Measurements from ENCODE around the gene RASSF9.

Gene RASSF9

DNA sequence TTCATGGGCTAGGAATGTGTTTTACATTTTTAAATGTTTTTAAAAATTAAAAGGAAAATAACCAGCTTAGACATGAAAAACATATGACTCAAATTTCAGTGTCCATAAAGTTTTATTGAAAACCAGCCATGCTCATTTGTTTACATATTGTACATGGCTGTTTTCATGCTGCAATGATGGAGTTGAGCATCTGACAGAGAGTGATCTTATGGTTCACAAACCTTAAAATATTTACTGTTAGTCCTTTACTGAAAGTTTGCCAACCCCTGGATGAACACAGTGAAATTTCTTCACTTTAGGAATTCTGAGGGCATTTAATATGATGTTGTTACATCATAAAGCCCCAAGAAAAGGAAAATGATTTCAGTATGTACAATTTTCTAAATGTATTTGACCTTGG is 16.1 kb downstream of the RASSF9 start:
- DNase-seq = no peak

- no peak for DNase-seq
Observed at GRCh38 chr12:85814741-85815140, 21.5 kb downstream of the RASSF9 start.

DNA sequence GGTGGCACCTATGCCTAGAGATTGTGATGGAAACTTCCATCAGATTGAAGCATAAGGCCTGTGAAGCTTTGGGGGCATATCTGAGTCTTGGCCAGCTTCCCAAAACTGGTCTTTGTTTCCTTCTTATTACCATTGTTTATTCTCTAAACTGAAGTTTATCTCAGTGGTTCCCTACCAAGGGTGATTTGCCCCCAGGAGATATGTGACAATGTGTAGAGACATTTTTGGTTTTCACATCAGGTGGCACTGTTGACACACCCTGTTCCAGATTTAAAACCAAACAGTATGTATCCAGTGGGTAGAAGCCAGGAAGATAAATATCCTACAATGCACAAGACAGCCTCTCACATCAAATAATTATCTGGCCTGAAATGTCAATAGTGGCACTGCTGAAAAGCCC is 22.1 kb downstream of the RASSF9 start:
- DNase-seq = no peak

DNA sequence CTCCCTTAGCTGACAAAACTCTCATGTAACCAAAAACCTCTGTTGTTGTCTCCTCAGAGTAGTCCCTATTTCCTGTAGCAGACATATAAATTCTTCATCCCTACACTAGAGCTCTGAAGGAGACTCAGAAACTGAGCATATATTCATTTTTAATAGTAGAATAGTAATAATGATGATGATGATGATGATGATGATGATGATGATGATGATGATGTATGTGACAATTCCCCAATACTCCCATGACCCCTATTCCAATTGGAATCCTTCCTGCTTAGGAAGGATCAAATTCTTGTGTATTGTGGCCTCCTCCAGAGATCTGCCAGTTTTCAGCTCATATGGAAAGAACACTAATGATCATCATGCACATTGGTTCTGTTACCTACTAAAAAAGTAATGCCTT is 26.7 kb downstream of the RASSF9 start:
- no peak for DNase-seq

DNA sequence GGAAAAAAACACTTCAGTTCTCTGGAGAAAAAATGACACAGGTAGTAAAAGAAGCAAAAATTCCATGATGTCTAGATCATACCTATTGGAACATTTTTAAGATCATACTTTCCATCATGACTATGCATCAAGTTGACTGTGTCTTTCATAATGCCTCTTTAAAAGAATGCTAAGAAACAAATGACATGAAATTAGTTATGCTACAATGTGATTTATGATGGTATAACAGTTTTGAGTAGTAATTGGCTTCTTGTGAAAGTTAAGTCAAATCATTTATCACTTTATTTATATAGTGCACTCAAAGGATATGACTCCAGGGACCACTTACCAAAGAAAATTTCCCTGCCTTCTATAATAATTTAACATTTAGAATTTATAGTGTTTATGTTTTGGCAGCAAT is 28.5 kb downstream of the RASSF9 start:
- no peak for DNase-seq

DNA sequence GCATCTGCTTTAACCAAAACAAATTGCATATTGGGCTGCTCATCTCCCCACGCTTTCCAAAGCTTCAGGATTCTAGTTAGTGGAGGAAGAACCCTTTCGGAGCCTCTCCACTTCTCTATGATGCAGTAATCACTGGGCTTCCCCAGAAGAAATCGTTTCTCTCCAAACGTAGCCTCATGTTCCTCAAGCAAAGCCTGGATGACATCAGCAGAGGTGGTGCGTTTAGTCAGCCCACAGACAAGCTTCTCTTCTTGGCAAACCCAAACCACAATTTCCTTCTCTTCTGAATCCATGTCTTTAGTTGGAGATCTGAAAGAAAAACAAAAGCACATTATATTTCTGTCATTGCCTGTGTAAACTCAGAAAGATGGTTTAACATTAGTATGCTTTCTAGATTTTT is 30.6 kb downstream of the RASSF9 start:
- DNase-seq = no peak

GRCh38 chr12:85804663-85805062 is 31.5 kb downstream of the RASSF9 start:
- no peak for DNase-seq

GRCh38 chr12:85803923-85804322 is 32.3 kb downstream of the RASSF9 start:
- DNase-seq = no peak

DNA sequence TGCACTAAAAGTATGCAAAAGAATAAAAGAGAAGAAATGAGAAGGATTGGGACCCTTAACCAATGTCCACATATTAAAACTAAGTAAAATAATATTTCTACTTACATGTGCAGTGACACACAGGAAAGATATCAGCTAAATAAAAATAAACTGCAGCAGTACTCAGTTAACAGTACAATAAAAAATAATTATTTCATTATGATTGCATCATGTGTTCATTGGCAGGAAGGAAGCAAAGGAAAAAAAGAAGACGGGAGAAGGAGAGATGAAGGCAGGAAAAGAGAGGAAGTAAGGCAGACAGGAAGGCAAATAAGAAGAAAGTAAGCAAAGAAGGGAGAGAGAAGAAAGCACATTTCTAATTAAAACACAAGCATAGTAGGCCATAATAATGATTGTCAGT is 33.0 kb downstream of the RASSF9 start:
- no peak for DNase-seq

DNA sequence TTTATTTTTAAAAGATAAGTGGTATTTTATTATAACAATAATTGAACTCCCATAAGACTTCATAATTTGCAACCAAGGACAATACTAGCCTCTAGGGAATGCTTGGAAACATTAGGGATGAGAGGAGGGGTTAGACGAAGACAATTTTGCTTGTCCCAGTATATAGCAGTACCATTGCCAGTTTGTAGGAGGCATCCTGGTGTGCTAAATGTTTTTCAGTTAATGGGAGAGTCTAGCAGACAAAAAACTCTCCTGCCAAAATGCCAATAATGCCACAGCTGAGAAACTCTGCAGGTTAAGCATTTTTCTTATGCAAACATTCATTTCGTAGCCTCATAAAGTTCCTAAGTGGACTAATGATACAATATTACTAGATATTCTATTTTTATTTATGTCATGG is 38.1 kb downstream of the RASSF9 start:
- DNase-seq = no peak

- no peak for DNase-seq
Observed at GRCh38 chr12:85796001-85796400, 40.2 kb downstream of the RASSF9 start.

- no peak for DNase-seq
Observed at GRCh38 chr12:85794531-85794930, 41.7 kb downstream of the RASSF9 start.

GRCh38 chr12:85784096-85784720 is 52.0 kb downstream of the RASSF9 start:
- DNase-seq = no peak

- DNase-seq = no peak
Observed at GRCh38 chr12:85782711-85783110, 53.5 kb downstream of the RASSF9 start.

GRCh38 chr12:85781766-85782165 is 54.4 kb downstream of the RASSF9 start:
- DNase-seq = no peak

DNA sequence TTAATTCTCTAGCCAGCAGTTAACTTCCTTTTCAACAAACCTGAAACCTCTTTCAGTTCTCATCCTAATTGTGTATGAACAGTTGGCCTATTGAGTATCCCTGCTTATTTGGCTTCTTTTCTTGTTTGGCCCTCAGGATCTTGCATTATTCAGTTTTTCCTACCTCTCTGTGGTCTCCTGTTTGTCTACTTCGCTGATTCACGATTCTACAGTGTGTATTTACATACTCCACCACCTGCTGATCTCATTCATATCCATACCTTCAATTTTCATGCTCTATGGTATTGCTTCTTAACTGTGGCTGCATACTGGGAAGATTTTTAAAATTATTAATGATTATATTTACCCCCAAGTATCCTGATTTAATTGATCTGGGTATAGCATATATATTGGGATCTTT is 56.4 kb downstream of the RASSF9 start:
- no peak for DNase-seq

DNA sequence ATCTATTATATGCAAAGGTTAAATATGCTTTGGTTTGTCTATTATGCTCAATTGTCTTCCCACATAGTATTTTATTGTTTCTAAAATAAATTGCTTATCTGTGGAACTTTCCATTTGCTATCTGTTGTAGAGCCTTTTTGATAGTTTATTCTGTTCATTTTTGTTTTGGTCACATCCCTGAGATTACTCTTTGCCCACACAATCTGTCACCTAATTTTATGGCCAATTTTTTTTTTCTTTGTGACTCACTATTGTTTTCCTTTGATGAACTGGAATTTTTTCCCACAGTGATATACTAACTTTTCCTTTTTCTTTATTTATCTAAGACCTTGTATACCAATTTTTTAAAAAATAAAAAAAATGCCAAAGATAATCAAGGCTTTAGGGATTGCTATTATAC is 61.1 kb downstream of the RASSF9 start:
- DNase-seq = no peak

GRCh38 chr12:85765453-85765869 is 70.7 kb downstream of the RASSF9 start:
- DNase-seq = no peak

GRCh38 chr12:85759623-85760022 is 76.6 kb downstream of the RASSF9 start:
- no peak for DNase-seq

DNA sequence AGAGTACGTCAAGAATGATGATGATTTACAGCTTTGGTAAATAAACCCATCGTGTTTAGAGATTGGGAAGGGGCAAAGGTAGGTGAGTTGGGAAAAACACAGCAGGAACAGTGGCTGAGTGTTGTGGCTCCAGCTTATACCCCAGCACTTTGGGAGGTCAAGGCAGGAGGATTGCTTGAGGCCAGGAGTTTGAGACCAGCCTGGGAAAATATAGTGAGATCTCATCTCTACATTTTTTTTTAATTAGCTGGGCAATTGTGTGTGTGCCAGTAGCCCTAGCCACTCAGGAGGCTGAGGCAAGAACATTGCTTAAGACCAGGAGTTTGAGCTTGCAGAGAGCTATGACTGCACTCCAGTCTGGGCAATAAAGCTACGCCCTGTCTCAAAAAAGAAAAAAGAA is 77.1 kb downstream of the RASSF9 start:
- DNase-seq = no peak

- no peak for DNase-seq
Observed at GRCh38 chr12:85755760-85756159, 80.4 kb downstream of the RASSF9 start.
